Esophagus muscularis mucosa (tissue), 4 donors: ENCODE measurements around the gene TMEM150C. TPM values are rescaled to one million over a fixed set of nuclear protein-coding genes. Genes with fewer than 3 reads are reported as not detected.

ENCODE experiments used
- DNase-seq: peaks from one replicate; pipeline ENCODE4 v3.0.0-alpha.2; 2017; ENCODE audit errors: extremely low spot score
- H3K27ac ChIP-seq, 4 donors: fragments of 200-600 bp; sonication (generic); replicated peaks in 1 of 4; 1 replicate in 3 of 4; 2 replicates in 1 of 4; pipeline ENCODE4 v1.5.1; 2016 to 2019; ENCODE audit warnings: mild to moderate bottlenecking in 1 of 4
- H3K27me3 ChIP-seq, 4 donors: fragments of 200-600 bp; sonication (generic); one replicate each; pipeline versions ENCODE4 v1.5.1 to v1.6.0; 2016 to 2019
- H3K36me3 ChIP-seq, 4 donors: fragments of 200-600 bp; sonication (generic); one replicate each; pipeline ENCODE4 v1.5.1; 2016 to 2019
- H3K4me1 ChIP-seq, 4 donors: fragments of 200-600 bp; sonication (generic); one replicate each; pipeline ENCODE4 v1.5.1; 2016 to 2019
- H3K4me3 ChIP-seq, 4 donors: fragments of 200-600 bp; sonication (generic); 1 replicate in 2 of 4; 2 replicates in 2 of 4; pipeline ENCODE4 v1.5.1; 2016 to 2019; ENCODE audit warnings: mild to moderate bottlenecking in 4 of 4, moderate library complexity in 1 of 4
- H3K9me3 ChIP-seq, 4 donors: fragments of 200-600 bp; sonication (generic); 1 replicate in 3 of 4; 2 replicates in 1 of 4; pipeline ENCODE4 v1.5.1; 2016 to 2019
- EP300 ChIP-seq: sonication (generic); formaldehyde crosslinking; IDR thresholded peaks from one replicate; pipeline ENCODE4 v1.6.1; 2017; ENCODE audit warnings: antibody characterized with exemption
- POLR2A ChIP-seq: fragments of 450-650 bp; IDR thresholded peaks from one replicate; pipeline ENCODE4 v1.6.1; 2017; ENCODE audit warnings: antibody characterized with exemption, moderate library complexity, mild to moderate bottlenecking, low read depth
- POLR2AphosphoS5 ChIP-seq, 2 donors: sonication (generic); formaldehyde crosslinking; IDR thresholded peaks; one replicate each; pipeline ENCODE4 v1.6.1; 2017; ENCODE audit warnings: antibody characterized with exemption in 2 of 2
- WGBS: methylation state at CpG from one replicate; pipeline ENCODE4 v1.1.5; 2018; 5-methylcytosine and 5-hydroxymethylcytosine counted together
- intact Hi-C: fragments of 100-400 bp; cut with DNase I; formaldehyde crosslinking; loops from one replicate; pipeline ENCODE4 v1.15.1; 2023
- total RNA-seq, 4 donors: library from RNA; depleted of rRNA; stranded (reverse); fragments of >200 nt; gene quantifications; one replicate each; pipeline versions ENCODE4 v1.1.0 to v1.2.1, GENCODE V29; 2016
- TF ChIP-seq, protein P1 (sequence below), 3 experiments: fragments of 200-600 bp in 2 of 3; fragments of 450-650 bp in 1 of 3; sonication (generic) in 2 of 3; IDR thresholded peaks; one replicate each; pipeline ENCODE4 v1.5.1; 2017 to 2019; ENCODE audit warnings: antibody characterized with exemption in 3 of 3, mild to moderate bottlenecking in 2 of 3, moderate library complexity in 1 of 3

Gene TMEM150C
- total RNA-seq, 4 donors from 2014 or later = 3.3 to 8.3 (median 5.6) TPM

- Histone ChIP-seq H3K9me3 (no peaks in the 10 kb centered on the region), H3K27me3 (no peaks in the 10 kb centered on the region), H3K36me3 (peaks cover 0 to 5% (median 0%) of the 10 kb centered on the region in 4 donors), H3K4me3 (no peak overlapping the region), H3K4me1 (peaks cover 0 to 23% (median 17%) of the 10 kb centered on the region in 4 donors), H3K27ac (no peak overlapping the region)
- TF ChIP-seq POLR2A (no peak), EP300 (no peak), POLR2AphosphoS5 (IDR thresholded peaks at IDR 0.05) (no peak)
- TF ChIP-seq, protein P1, sequence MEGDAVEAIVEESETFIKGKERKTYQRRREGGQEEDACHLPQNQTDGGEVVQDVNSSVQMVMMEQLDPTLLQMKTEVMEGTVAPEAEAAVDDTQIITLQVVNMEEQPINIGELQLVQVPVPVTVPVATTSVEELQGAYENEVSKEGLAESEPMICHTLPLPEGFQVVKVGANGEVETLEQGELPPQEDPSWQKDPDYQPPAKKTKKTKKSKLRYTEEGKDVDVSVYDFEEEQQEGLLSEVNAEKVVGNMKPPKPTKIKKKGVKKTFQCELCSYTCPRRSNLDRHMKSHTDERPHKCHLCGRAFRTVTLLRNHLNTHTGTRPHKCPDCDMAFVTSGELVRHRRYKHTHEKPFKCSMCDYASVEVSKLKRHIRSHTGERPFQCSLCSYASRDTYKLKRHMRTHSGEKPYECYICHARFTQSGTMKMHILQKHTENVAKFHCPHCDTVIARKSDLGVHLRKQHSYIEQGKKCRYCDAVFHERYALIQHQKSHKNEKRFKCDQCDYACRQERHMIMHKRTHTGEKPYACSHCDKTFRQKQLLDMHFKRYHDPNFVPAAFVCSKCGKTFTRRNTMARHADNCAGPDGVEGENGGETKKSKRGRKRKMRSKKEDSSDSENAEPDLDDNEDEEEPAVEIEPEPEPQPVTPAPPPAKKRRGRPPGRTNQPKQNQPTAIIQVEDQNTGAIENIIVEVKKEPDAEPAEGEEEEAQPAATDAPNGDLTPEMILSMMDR (IDR thresholded peaks at IDR 0.05) = no peak
- 91% methylated on average over 4 of the region's 4 CpGs for WGBS
- DNase-seq = no peak
- intact Hi-C loops = no loop called here
These were observed 125.0 kb downstream of the TMEM150C start for GRCh38 chr4:82436780-82437179.

DNA sequence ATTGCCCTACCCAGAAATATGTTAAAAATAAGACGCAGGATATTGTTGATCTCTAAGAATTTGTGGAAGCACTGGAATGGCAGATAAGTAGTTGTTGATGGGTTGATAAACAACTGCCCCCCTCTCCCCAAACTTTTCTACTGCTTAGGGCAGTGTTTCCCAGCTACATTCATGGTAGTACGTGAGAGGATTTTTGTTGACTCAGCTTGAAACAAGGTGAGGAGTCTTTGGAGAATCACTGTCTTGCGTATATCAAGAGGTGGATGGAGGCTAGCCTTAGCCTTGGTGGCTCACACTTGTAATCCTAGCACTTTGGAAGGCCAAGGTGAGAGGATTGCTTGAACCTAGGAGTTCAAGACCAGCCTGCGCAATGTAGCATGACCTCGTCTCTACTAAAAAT is 125.7 kb downstream of the TMEM150C start:
- Histone ChIP-seq H3K4me3 (no peak overlapping the region), H3K9me3 (no peaks in the 10 kb centered on the region), H3K36me3 (peaks cover 0 to 5% (median 0%) of the 10 kb centered on the region in 4 donors), H3K4me1 (peaks cover 4 to 30% (median 23%) of the 10 kb centered on the region in 4 donors), H3K27me3 (no peaks in the 10 kb centered on the region), H3K27ac (no peak overlapping the region)
- intact Hi-C loops = no loop called here
- TF ChIP-seq EP300 = no peak
- TF ChIP-seq, protein P1 (IDR thresholded peaks at IDR 0.05) = no peak
- TF ChIP-seq POLR2A = no peak
- no peak for DNase-seq
- WGBS = 98% methylated on average over 5 of the region's 5 CpGs

DNA sequence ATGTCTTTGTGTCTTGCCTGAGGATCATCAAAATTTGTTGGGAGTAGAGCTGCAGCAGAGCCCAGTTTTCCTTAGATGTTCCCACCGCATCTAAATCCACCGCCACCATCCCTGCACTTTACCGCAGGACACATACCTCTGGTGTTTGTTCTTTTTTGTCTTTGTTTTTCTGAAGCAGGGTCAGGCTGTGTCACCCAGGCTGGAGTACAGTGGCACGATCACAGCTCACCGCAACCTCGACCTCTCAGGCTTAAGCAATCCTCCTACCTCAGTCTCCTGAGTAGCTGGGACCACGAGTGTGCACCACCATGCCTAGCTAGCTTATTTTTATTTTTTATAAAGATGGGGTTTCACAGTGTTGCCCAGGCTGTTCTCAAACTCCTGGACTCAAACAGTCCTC is 126.8 kb downstream of the TMEM150C start:
- Histone ChIP-seq H3K4me3 (no peak overlapping the region), H3K4me1 (peaks cover 5 to 34% (median 26%) of the 10 kb centered on the region in 4 donors), H3K27ac (no peak overlapping the region), H3K36me3 (peaks cover 0 to 5% (median 0%) of the 10 kb centered on the region in 4 donors), H3K27me3 (no peaks in the 10 kb centered on the region), H3K9me3 (no peaks in the 10 kb centered on the region)
- TF ChIP-seq, protein P1 (IDR thresholded peaks at IDR 0.05) = no peak
- no peak for TF ChIP-seq POLR2A
- TF ChIP-seq EP300 = no peak
- TF ChIP-seq POLR2AphosphoS5 (IDR thresholded peaks at IDR 0.05) = no peak
- intact Hi-C loops = no loop called here
- no peak for DNase-seq
- WGBS = 92% methylated on average over 7 of the region's 7 CpGs

- Histone ChIP-seq H3K9me3 (no peaks in the 10 kb centered on the region), H3K36me3 (peaks cover 0 to 5% (median 0%) of the 10 kb centered on the region in 4 donors), H3K4me1 (peaks cover 5 to 34% (median 26%) of the 10 kb centered on the region in 4 donors), H3K4me3 (no peak overlapping the region), H3K27ac (no peak overlapping the region), H3K27me3 (no peaks in the 10 kb centered on the region)
- intact Hi-C loops = no loop called here
- no peak for TF ChIP-seq POLR2AphosphoS5 (IDR thresholded peaks at IDR 0.05)
- TF ChIP-seq, protein P1 (IDR thresholded peaks at IDR 0.05) = no peak
- no peak for TF ChIP-seq EP300
- TF ChIP-seq POLR2A = no peak
- WGBS = 74% methylated on average over 2 of the region's 2 CpGs
- DNase-seq = no peak
These were observed 128.0 kb downstream of the TMEM150C start for GRCh38 chr4:82433791-82434190.

Other genes with a start within 250 kb of the TMEM150C start
- gene HNRNPD, start 188.0 kb downstream of the TMEM150C start, total RNA-seq = 10 to 100 TPM; 53.9 to 85.6 (median 69.0) TPM
- 100 to 1,000 TPM; 135 to 227 (median 154) TPM for gene HNRNPDL, start 131.5 kb downstream of the TMEM150C start, total RNA-seq
- gene ENOPH1, start 131.4 kb downstream of the TMEM150C start, total RNA-seq = 10 to 100 TPM; 17.4 to 26.4 (median 22.4) TPM
- 10 to 100 TPM; 17.6 to 28.4 (median 22.9) TPM for gene SCD5, start 236.8 kb upstream of the TMEM150C start, total RNA-seq